Raji (cell line): Measurements from ENCODE around the gene ADAMTS12.

Experiments
- POLR2A ChIP-seq: IDR thresholded peaks from 2 replicates; pipeline ENCODE4 v1.6.1; 2011; ENCODE audit warnings: low read depth, low read length, control low read depth; ENCODE audit not compliant: insufficient read depth

The ADAMTS12 gene

DNA sequence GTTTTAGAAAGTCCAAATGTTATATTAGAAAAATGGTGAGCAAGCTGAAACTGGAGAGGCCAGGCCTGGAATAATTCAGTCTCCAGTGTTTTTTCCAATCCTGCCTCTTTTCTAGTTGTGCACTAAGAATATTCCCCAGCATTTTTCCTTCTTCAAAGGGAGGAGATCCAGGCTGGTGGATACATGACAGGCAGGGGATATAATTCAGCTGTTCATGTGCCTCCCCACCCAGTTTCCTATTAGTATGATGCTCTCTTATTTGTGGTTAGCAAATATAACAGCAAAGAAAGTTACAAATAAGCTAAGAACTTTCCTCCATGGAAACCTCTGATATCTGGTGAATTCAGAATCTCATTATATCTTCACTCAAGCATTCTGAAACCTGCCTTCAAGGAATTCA lies 234.6 kb downstream of the ADAMTS12 start:
- TF ChIP-seq POLR2A = no peak

DNA sequence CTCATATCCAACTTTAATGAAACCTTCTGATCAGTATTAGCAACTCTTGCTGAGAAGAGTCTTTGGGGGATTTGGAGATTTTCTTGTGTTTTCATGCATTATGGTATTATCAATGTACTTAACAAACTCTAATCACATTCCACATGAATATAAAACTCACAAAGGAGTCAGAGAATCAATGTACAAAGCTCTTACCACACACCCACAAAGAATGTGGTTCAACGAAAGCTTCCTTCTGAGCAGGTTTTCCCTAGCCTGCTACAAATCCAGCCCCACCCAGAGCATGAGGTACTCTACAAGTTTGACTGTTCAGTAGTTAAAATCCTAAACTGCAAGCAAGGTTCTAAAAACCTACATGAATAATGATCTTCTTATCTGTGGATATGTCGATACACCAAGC lies 240.9 kb downstream of the ADAMTS12 start:
- TF ChIP-seq POLR2A = no peak

DNA sequence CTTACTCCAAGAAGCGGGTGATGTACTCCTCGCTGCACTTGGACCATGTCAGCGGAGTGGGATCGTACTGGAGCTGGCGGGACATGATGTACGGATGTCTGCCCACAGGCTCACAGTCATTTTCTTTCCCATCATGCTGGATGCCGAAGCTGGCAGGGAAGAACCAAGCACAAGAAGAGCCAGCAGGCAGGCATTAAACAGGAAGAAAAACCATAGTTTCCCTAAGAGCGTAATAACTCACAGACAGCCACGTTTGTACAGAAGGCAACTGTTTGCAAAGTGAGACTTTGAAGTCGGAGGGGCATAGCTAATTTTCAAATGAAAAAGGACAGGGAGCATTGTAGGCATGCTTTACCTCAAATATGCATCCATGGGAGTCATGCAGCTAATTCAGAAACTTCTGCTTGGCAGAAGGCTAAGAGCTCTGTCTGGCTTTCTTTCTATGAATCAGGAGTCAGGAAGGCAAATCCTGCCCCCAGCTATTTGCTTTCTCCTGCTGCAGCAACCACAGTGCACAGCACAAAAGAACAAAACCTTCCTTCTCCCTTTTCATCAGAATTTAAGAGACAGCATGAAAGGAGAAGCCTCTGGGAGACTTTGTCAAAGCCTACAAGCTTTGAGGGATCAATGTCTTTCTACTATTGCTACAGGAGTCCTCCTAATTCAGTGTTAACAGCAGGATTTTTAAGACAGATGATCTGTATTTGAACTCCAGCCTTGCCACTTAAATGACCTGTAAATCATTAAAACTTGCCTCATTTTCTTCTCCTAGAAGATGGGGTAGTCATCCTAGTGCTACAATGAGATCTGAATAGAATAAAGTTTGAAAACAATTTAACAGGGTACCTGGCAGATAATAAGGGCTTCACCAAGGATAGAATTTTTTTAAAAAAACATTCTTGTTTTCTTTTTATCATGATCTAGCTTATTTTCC lies 242.0 kb downstream of the ADAMTS12 start:
- TF ChIP-seq POLR2A = no peak

DNA sequence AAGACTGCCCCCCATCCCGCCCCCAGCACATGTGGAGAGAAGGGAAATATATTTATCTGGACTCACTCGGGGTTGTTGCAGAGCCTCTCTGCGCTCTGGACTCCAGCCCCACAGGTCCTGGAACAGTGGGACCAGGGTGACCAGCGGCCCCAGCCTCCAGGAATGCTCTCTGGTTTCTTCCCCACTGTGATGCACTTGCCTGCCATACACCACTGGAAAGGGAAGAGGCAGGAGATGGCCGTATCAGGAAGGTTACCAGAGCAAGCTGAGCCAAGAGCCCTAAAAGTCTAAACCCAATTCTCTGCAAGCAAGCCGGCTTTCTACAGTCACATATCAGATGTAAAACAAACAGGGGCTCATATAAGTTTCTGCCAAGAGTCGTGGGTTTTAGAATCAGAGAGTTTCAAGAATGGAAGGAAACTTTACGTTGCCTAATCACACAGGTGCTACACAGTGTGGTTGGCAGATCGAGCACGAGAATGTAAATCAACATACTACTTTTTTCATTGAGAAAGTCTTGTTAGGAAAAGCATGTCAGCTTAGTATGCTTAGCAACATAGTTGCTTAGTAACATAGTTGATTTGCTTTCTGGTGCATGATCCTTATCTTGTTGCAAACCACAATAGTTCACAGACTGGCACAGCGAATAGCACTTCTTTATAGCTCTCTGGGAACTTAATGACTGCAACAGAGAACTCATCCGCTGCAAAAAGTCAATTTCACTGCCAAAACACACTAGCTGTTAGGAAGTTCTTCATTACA lies 249.9 kb downstream of the ADAMTS12 start:
- no peak for TF ChIP-seq POLR2A

DNA sequence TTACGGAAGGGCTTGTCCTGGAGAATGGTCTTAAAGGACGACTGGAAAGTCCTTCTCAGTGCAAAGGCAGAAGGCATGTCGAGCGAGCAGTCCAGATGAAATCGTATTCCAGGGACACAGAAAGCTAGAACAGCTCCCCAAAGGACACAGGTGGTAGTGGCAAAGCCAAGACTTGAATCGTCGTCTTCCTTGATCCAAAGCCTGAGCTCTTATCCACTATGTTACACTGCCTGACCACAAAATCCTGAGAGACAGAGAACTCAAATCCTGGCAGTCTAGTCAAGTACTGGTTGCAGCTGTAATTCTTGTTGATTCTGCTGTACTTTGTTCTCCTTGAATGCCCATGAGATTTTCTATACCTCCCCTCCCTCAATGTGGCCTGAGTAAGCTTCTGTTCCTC lies 252.3 kb downstream of the ADAMTS12 start:
- TF ChIP-seq POLR2A = no peak

DNA sequence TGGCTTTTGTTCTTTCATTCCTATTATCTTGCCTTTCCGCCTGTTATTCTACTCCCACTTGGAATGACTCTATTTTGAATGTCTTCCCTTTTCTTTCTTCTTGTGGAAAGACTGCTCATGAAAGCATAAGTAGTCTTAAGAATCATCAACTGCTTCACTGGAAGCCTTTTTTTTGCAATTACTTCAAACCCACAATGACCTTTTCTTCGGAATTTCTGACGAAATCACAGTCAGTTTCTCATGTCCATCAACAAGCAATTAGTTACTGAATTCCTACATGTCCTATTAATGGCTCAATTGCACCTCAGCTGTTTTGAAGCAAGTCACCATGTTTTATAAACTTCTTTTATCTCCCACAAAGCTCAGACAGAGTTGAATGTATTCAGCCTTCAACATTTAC lies 254.8 kb downstream of the ADAMTS12 start:
- TF ChIP-seq POLR2A = no peak

DNA sequence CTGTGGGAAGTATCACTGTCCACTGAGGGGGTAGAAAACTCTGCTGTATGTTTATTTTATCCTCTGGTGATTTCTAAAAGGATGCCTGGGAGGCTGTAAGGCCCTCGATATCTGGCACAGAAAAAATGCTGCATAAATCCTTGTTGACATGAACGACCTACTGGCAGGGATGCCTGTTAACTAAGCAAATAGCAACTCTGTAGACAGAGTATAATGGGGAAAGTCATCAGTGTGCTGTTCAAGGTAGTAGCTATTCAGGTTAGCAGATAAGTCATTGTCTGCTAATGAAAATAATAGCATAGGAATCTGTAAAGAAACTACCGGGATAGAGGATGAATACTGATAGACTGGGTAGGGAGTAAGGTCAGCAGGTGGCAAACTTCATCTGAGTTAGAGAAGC lies 256.2 kb downstream of the ADAMTS12 start:
- no peak for TF ChIP-seq POLR2A

DNA sequence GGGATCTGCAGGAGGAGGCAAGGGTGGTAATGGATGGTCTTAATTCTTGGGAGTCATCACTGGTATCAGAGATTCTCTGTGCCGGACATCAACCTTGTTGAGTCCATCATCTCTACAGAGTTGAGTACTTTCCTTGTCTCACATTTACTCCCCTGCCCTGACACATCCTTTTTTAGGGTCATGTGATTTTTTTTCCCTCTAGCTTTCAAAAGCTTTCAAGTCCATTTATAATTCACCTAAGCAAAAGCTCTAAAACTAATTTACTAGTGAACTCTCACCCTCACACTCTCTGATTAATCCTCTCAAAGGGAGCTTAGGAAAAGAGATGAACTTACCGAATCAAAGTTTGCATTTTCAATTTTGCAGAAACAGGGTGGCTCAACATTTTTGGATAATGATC lies 258.1 kb downstream of the ADAMTS12 start:
- no peak for TF ChIP-seq POLR2A

DNA sequence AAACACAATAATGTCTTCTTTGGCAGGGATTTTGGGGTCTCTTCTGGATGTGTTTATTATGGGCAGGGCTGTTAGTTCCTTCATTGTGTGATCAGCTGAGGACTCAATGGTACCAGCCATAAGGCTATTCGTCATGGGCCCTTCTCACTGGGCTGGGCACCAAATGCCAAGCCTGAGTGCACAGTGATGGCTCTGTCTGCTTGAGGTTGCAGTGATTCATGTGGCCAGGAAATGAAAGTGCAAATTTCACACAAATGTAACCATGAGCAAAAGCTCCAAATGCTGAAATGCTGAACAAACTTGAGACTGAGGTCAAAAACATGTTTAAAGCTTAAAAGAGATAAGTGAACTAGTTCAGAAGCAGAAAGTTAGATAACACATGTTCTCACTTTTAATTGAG lies 260.0 kb downstream of the ADAMTS12 start:
- no peak for TF ChIP-seq POLR2A

DNA sequence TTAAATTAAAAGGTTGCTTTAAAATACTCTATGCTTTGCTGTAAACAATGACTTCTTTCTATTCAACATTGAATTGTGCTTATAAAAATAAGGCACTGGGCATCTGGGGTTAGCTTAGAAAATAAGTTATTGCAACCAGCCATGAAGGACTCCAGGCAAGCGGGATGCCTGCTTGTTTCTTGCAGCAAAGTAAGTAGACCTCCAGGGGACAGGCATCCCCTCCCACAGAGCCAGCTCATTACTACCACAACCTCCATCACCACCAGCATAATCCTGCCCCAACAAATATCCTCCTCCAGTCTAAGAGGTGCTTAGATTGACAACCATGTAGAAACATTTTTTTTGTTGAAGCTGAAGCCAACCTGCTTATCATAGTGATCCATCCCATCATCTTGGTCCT lies 260.7 kb downstream of the ADAMTS12 start:
- TF ChIP-seq POLR2A = no peak

DNA sequence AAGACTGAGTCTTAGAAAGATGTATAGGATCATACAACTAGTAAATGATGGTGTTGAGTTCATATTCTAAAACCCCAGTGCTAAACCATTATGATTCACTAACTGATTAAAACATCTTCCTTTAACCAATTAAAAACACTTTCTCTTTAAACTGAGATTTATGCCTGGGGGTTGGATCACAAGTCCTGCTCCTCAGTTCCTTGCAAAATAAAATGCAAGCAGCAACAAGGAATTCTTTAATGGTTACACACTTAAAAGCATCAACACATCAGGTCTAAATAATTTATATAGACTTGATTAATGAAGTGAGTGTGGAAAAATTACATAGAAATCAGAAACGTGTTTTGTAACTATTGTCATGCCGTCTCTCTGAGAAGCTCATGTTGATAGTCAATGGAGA lies 261.8 kb downstream of the ADAMTS12 start:
- TF ChIP-seq POLR2A = no peak

DNA sequence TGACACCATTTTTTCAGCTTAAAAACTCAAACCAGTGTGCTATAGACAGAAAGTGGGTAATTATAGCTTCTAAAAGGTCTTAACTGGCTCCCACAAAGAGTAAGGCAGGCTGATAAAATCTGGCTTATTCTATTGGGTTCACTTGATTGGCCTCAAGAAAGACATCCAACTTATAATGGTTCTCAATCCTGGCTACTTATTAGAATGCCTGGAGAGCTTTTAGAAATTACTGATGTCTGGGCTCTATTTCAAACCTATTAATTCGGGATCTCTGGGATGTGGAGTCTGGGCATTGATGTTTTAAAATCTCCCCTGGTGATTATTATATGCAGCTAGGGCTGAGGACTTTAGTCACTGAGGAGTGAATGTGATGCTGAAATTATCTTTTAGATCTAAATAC lies 263.0 kb downstream of the ADAMTS12 start:
- TF ChIP-seq POLR2A = no peak

DNA sequence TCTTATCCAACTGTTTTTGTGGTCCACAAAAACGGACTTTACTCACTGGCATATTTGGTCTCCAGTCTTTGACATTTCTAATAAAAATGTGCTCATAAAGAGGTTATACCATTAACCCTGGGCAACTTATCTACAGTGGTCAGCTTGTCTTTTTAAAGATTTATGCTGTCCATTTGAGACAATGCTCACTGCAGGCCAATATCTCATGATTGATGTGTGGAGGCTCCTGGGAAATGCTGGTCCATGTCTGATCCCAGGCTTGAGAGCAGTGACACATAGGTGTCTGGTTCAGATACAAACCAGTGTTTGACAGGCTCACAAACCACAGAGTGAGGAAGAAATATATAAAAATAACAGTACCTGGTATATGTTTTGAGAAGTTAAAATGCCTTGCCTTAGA lies 270.3 kb downstream of the ADAMTS12 start:
- no peak for TF ChIP-seq POLR2A

DNA sequence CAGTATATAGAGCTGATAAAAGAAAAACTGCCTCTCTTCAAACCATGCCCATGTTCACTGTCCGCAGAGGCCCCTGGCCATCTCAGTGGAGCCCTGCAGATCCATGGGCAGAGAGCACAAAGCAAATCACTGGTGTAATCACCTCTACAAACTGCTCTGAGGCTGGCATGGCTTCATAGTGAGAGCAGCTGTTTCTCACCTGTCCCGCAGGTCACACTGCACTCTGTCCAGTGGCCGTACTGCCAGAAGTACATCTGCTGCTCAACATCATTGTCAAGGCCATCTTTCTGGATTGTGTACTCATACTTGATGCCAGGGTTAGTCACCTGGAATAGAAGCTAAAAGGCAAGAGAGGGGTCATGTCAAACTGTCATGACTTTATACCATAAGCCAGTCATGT lies 277.8 kb downstream of the ADAMTS12 start:
- TF ChIP-seq POLR2A = no peak

DNA sequence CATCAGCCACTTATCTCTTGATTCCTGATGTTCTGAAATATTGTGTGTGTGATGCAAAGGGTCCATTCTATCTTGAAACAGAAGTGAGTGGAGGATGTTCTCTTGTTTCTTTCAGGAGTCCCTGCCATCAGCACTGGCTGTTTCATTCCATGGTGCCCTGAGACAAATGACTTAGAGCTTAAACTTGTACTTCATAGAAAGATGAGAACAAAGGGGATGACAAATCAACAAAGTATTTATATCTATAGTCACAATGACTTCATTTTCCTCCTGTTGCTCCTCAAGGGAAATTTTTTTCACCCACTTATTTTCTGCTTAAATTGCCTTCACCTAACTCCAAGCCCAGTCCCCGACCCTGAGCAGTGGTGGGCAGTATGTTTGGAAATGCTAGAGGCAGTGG lies 279.4 kb downstream of the ADAMTS12 start:
- no peak for TF ChIP-seq POLR2A

DNA sequence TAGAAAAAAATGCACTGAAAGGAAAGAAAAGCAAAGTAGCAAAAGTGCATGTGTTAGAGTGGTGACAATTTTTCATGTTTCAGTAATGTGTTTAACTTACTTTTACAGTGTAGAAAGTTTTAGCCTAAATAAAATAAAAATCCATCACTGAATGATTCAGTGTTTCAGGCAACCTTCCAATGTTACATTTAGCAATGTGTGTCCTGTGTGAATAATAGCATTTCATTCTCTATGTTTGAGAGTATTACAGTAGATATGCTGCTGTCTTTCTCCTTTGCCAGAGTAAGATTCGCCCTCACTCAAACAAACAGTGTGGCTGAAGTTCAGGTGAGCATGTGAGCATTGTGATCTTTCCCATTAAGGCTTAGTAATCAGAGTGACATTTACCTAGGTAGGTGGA lies 279.9 kb downstream of the ADAMTS12 start:
- no peak for TF ChIP-seq POLR2A
